A673 (cell line): Measurements from ENCODE around the gene LRRC8A. TPM values are rescaled to one million over a fixed set of nuclear protein-coding genes. Genes with fewer than 3 reads are reported as not detected.

Experiments used
- BruUV-seq: library from RNA; stranded (reverse); fragments of 400-500 nt; replicated peaks from 2 replicates; lab custom pipeline; 2021; lab: Mats Ljungman, UMichigan
- CTCF ChIA-PET: fragments of 300-600 bp; sonication (Branson Sonifier 250); formaldehyde crosslinking; loops from one replicate; lab custom pipeline; 2022; ENCODE audit warnings: antibody characterized with exemption; lab: Charles Lee
- POLR2A ChIA-PET: fragments of 300-600 bp; sonication (Branson Sonifier 250); formaldehyde crosslinking; loops from one replicate; lab custom pipeline; 2022; ENCODE audit warnings: antibody characterized with exemption; ENCODE audit not compliant: low non-redundant PET; lab: Charles Lee
- DNase-seq: peaks from one replicate; pipeline ENCODE4 v3.0.0-alpha.2; 2015; ENCODE audit warnings: low spot score
- H3K27ac ChIP-seq: fragments of 200-600 bp; sonication (generic); 2 replicates; pipeline ENCODE4 v1.5.1; 2016; ENCODE audit warnings: mixed run types, low read depth, mild to moderate bottlenecking, mixed read lengths, antibody characterized with exemption, low read length; ENCODE audit not compliant: poor library complexity, severe bottlenecking
- H3K27me3 ChIP-seq: fragments of 200-600 bp; sonication (generic); replicated peaks from 2 replicates; pipeline ENCODE4 v1.6.1; 2017; ENCODE audit warnings: mixed run types, low read depth, mild to moderate bottlenecking, mixed read lengths, antibody characterized with exemption, low read length; ENCODE audit not compliant: insufficient read depth, poor library complexity
- H3K36me3 ChIP-seq: fragments of 200-600 bp; sonication (generic); 2 replicates; pipeline ENCODE4 v1.6.1; 2016; ENCODE audit warnings: mixed run types, mild to moderate bottlenecking, mixed read lengths, antibody characterized with exemption, low read length; ENCODE audit not compliant: insufficient read depth, poor library complexity, severe bottlenecking
- H3K4me1 ChIP-seq: fragments of 200-600 bp; sonication (generic); 2 replicates; pipeline ENCODE4 v1.6.1; 2017; ENCODE audit warnings: mixed run types, mild to moderate bottlenecking, mixed read lengths, antibody characterized with exemption, low read length; ENCODE audit not compliant: insufficient read depth, poor library complexity, severe bottlenecking
- H3K4me3 ChIP-seq: fragments of 200-600 bp; sonication (generic); 2 replicates; pipeline ENCODE4 v1.5.1; 2016; ENCODE audit warnings: low read depth, mixed run types, mild to moderate bottlenecking, mixed read lengths, low read length; ENCODE audit not compliant: poor library complexity, severe bottlenecking
- H3K9me3 ChIP-seq: fragments of 200-600 bp; sonication (generic); 2 replicates; pipeline ENCODE4 v1.6.1; 2016; ENCODE audit warnings: mixed run types, low read depth, mild to moderate bottlenecking, mixed read lengths, antibody characterized with exemption, low read length; ENCODE audit not compliant: poor library complexity, severe bottlenecking
- CTCF ChIP-seq: fragments of 300-800, 200-600 bp; sonication (generic); conservative IDR thresholded peaks from 2 replicates; pipeline ENCODE4 v1.5.1; 2017; ENCODE audit warnings: low read depth, mild to moderate bottlenecking, antibody characterized with exemption, low read length, moderate library complexity, mixed read lengths
- EZH2 ChIP-seq: fragments of 200-600 bp; sonication (generic); IDR thresholded peaks from 2 replicates; pipeline ENCODE4 v1.6.1; 2017; ENCODE audit warnings: borderline replicate concordance, low read depth, mild to moderate bottlenecking, mixed read lengths, antibody characterized with exemption, low read length; ENCODE audit not compliant: poor library complexity, severe bottlenecking
- intact Hi-C: fragments of 100-400 bp; cut with micrococcal nuclease; formaldehyde crosslinking; loops from one replicate; pipeline ENCODE4 v1.10.0; 2022; ENCODE audit not compliant: unreplicated experiment
- total RNA-seq: library from RNA; stranded (reverse); gene quantifications from 2 replicates; pipeline ENCODE4 v1.2.3, GENCODE V29; 2021

The LRRC8A gene
- total RNA-seq, 1 experiment from 2014 or later: 56.8 TPM

GRCh38 chr9:128836509-128837145 lies 45.3 kb upstream of the LRRC8A start:
- Histone ChIP-seq H3K36me3 (peaks cover 3% of the 10 kb centered on the region), H3K9me3 (no peaks in the 10 kb centered on the region), H3K27ac (no peak overlapping the region), H3K4me3 (no peak overlapping the region), H3K27me3 (no peaks in the 10 kb centered on the region), H3K4me1 (no peaks in the 10 kb centered on the region)
- TF ChIP-seq EZH2: no peak
- no peak for TF ChIP-seq CTCF
- intact Hi-C loops: no loop called here
- CTCF ChIA-PET: no interaction called here
- POLR2A ChIA-PET: interaction anchor here (0.6 kb wide), 1 partner anchor 92 kb away, joined by 3 read pairs; no protein-coding TSS in a partner anchor
- BruUV-seq: no TSS peak
- DNase-seq: no peak

- H3K36me3 ChIP-seq: peaks cover 3% of the 10 kb centered on the region
- H3K4me3 ChIP-seq: no peak overlapping the region
- no peaks in the 10 kb centered on the region for H3K27me3 ChIP-seq
- POLR2A ChIA-PET: no interaction called here
- H3K27ac ChIP-seq: no peak overlapping the region
- no peaks in the 10 kb centered on the region for H3K4me1 ChIP-seq
- no peak for TF ChIP-seq CTCF
- no peak for TF ChIP-seq EZH2
- BruUV-seq: no TSS peak
- no peak for DNase-seq
- intact Hi-C loops: no loop called here
- CTCF ChIA-PET: no interaction called here
- no peaks in the 10 kb centered on the region for H3K9me3 ChIP-seq
Measured at GRCh38 chr9:128838338-128838737, 43.6 kb upstream of the LRRC8A start.

- intact Hi-C loops: no loop called here
Measured at GRCh38 chr9:128840524-128840923, 41.4 kb upstream of the LRRC8A start.

More at GRCh38 chr9:128840524-128840923, 41.4 kb upstream of the LRRC8A start:
- Histone ChIP-seq H3K27me3 (no peaks in the 10 kb centered on the region), H3K4me1 (no peaks in the 10 kb centered on the region), H3K27ac (no peak overlapping the region), H3K36me3 (no peaks in the 10 kb centered on the region), H3K9me3 (no peaks in the 10 kb centered on the region), H3K4me3 (no peak overlapping the region)
- no peak for DNase-seq
- TF ChIP-seq CTCF (no peak), EZH2 (no peak)
- ChIA-PET POLR2A (no interaction called here), CTCF (no interaction called here)
- BruUV-seq: no TSS peak
